Colonic mucosa (tissue), 4 donors: Measurements from ENCODE around the gene LARP4B. TPM values are rescaled to one million over a fixed set of nuclear protein-coding genes. Genes with fewer than 3 reads are reported as not detected.

Source experiments
- DNase-seq: peaks from one replicate; pipeline ENCODE4 v3.0.0-alpha.2; 2020
- H3K27ac ChIP-seq: fragments of 200-600 bp; one replicate; pipeline ENCODE4 v1.8.0; 2021
- H3K27me3 ChIP-seq: fragments of 200-600 bp; one replicate; pipeline ENCODE4 v1.8.0; 2021
- H3K36me3 ChIP-seq: fragments of 200-600 bp; one replicate; pipeline ENCODE4 v1.8.0; 2021
- H3K4me1 ChIP-seq: fragments of 200-600 bp; one replicate; pipeline ENCODE4 v1.8.0; 2021; ENCODE audit warnings: mild to moderate bottlenecking
- H3K4me3 ChIP-seq: fragments of 200-600 bp; one replicate; pipeline ENCODE4 v1.8.0; 2021
- H3K9ac ChIP-seq, 2 donors: one replicate each; pipeline ENCODE4 v1.7.0; 2013; ENCODE audit warnings: control low read depth in 2 of 2, low read depth in 2 of 2, low read length in 2 of 2
- H3K9me3 ChIP-seq: fragments of 200-600 bp; one replicate; pipeline ENCODE4 v1.8.0; 2021
- CTCF ChIP-seq: fragments of 200-600 bp; IDR thresholded peaks from one replicate; pipeline ENCODE4 v1.8.0; 2022; ENCODE audit warnings: antibody characterized with exemption, mild to moderate bottlenecking
- intact Hi-C: fragments of 100-400 bp; cut with DNase I; formaldehyde crosslinking; loops from one replicate; pipeline ENCODE4 v1.14.1; 2022
- total RNA-seq, 2 donors: library from RNA; stranded (reverse); fragmentation: NEBNext Ultra II Directional in 1 of 2; extraction: Animal tissue kit (Norgen Biotek cat#: 25700) in 1 of 2; gene quantifications; one replicate each; pipeline ENCODE4 v1.2.1, GENCODE V29; 2021
- donor health status: healthy.
- donor health status: DM: no; HTN: no; CAD: no.
- donor health status: DM: no; HTN: no; CAD: no.

LARP4B gene
- total RNA-seq, 2 donors from 2014 or later: 129 to 136 TPM

- Histone ChIP-seq H3K9ac (no peak overlapping the region), H3K4me3 (no peak overlapping the region), H3K27me3 (no peaks in the 10 kb centered on the region), H3K36me3 (no peaks in the 10 kb centered on the region), H3K4me1 (no peaks in the 10 kb centered on the region), H3K9me3 (no peaks in the 10 kb centered on the region), H3K27ac (no peak overlapping the region)
- no peak for TF ChIP-seq CTCF
- intact Hi-C loops: no loop called here
- DNase-seq: no peak
Measured at GRCh38 chr10:969473-970150, 38.1 kb upstream of the LARP4B start.

GRCh38 chr10:968546-969199 is 37.2 kb upstream of the LARP4B start:
- Histone ChIP-seq H3K9ac (no peak overlapping the region), H3K4me3 (no peak overlapping the region), H3K27ac (no peak overlapping the region), H3K9me3 (no peaks in the 10 kb centered on the region), H3K36me3 (no peaks in the 10 kb centered on the region), H3K27me3 (no peaks in the 10 kb centered on the region), H3K4me1 (no peaks in the 10 kb centered on the region)
- TF ChIP-seq CTCF: no peak
- DNase-seq: no peak
- intact Hi-C loops: no loop called here

- Histone ChIP-seq H3K27me3 (no peaks in the 10 kb centered on the region), H3K9ac (no peak overlapping the region), H3K4me1 (no peaks in the 10 kb centered on the region), H3K9me3 (no peaks in the 10 kb centered on the region), H3K36me3 (no peaks in the 10 kb centered on the region), H3K27ac (no peak overlapping the region), H3K4me3 (no peak overlapping the region)
- no peak for DNase-seq
- no peak for TF ChIP-seq CTCF
- intact Hi-C loops: no loop called here
Measured at GRCh38 chr10:966466-967235, 35.1 kb upstream of the LARP4B start.

- H3K9me3 ChIP-seq: no peaks in the 10 kb centered on the region
- no peaks in the 10 kb centered on the region for H3K36me3 ChIP-seq
- H3K9ac ChIP-seq: no peak overlapping the region
- intact Hi-C loops: no loop called here
- no peaks in the 10 kb centered on the region for H3K4me1 ChIP-seq
- no peak overlapping the region for H3K27ac ChIP-seq
- no peak for TF ChIP-seq CTCF
- H3K4me3 ChIP-seq: no peak overlapping the region
- DNase-seq: no peak
- no peaks in the 10 kb centered on the region for H3K27me3 ChIP-seq
Measured at GRCh38 chr10:964988-965417, 33.5 kb upstream of the LARP4B start.

GRCh38 chr10:964321-964987 is 32.9 kb upstream of the LARP4B start:
- Histone ChIP-seq H3K9me3 (no peaks in the 10 kb centered on the region), H3K27me3 (no peaks in the 10 kb centered on the region), H3K4me3 (no peak overlapping the region), H3K4me1 (no peaks in the 10 kb centered on the region), H3K36me3 (no peaks in the 10 kb centered on the region), H3K27ac (no peak overlapping the region), H3K9ac (no peak overlapping the region)
- DNase-seq: no peak
- intact Hi-C loops: no loop called here
- TF ChIP-seq CTCF: no peak
